Epithelial cell of esophagus (primary cell): Measurements from ENCODE around the gene SDC3.

Experiments
- DNase-seq: peaks from one replicate; pipeline ENCODE4 v3.0.0; 2010; ENCODE audit warnings: low read depth
- H3K4me3 ChIP-seq: 2 replicates; pipeline ENCODE4 v1.5.1; 2011; ENCODE audit warnings: mild to moderate bottlenecking, low read length, control low read depth
- TF ChIP-seq, protein P1 (sequence below): IDR thresholded peaks from 2 replicates; pipeline ENCODE4 v1.5.1; 2011; ENCODE audit warnings: low read depth, mild to moderate bottlenecking, low read length, control low read depth, inconsistent platforms; ENCODE audit not compliant: insufficient read depth; ENCODE audit errors: missing control alignments

Gene SDC3, protein sequence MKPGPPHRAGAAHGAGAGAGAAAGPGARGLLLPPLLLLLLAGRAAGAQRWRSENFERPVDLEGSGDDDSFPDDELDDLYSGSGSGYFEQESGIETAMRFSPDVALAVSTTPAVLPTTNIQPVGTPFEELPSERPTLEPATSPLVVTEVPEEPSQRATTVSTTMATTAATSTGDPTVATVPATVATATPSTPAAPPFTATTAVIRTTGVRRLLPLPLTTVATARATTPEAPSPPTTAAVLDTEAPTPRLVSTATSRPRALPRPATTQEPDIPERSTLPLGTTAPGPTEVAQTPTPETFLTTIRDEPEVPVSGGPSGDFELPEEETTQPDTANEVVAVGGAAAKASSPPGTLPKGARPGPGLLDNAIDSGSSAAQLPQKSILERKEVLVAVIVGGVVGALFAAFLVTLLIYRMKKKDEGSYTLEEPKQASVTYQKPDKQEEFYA

DNA sequence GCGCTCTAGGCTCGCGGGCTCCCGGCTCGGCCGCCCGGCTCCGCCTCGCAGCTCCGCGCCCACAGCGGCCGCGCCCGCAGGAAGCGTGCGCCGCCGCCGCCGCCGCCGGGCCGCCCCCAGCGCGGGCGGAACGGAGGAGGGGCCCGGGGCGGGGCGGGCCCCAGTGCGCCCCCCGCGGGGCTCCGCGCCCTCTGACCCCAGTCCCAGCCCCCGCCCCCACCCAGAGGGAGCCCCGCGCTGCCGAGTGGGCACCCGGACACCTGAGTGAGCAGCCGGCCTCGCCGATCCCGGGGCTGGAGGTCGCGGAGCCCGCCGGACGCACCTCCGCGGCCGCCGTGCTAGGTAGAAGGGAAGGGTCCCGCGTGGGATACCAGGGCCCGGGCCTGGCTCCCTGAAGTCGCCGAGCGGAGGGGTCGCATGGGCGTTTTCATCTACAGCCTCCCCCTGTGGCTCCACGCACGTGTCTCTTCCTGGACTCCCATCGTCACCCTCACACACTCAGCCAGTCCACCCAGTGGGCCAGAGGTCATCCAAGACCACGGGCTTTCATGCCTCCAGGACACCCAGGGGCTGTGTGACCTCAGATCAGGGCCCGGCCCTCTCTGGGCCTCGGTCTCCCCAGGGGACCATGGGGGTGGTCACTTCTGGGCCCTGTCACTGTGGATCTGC lies at the start of gene SDC3:
Gene SDC3 (minus strand): TSS at position 63 of the 669 bp plus-strand sequence. CDS start 172 bp downstream, outside the sequence.
- DNase-seq = peak; percentile 60
- peak within 1 kb of the TSS; percentile 32 for H3K4me3 ChIP-seq
- TF ChIP-seq, protein P1, sequence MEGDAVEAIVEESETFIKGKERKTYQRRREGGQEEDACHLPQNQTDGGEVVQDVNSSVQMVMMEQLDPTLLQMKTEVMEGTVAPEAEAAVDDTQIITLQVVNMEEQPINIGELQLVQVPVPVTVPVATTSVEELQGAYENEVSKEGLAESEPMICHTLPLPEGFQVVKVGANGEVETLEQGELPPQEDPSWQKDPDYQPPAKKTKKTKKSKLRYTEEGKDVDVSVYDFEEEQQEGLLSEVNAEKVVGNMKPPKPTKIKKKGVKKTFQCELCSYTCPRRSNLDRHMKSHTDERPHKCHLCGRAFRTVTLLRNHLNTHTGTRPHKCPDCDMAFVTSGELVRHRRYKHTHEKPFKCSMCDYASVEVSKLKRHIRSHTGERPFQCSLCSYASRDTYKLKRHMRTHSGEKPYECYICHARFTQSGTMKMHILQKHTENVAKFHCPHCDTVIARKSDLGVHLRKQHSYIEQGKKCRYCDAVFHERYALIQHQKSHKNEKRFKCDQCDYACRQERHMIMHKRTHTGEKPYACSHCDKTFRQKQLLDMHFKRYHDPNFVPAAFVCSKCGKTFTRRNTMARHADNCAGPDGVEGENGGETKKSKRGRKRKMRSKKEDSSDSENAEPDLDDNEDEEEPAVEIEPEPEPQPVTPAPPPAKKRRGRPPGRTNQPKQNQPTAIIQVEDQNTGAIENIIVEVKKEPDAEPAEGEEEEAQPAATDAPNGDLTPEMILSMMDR = no peak

DNA sequence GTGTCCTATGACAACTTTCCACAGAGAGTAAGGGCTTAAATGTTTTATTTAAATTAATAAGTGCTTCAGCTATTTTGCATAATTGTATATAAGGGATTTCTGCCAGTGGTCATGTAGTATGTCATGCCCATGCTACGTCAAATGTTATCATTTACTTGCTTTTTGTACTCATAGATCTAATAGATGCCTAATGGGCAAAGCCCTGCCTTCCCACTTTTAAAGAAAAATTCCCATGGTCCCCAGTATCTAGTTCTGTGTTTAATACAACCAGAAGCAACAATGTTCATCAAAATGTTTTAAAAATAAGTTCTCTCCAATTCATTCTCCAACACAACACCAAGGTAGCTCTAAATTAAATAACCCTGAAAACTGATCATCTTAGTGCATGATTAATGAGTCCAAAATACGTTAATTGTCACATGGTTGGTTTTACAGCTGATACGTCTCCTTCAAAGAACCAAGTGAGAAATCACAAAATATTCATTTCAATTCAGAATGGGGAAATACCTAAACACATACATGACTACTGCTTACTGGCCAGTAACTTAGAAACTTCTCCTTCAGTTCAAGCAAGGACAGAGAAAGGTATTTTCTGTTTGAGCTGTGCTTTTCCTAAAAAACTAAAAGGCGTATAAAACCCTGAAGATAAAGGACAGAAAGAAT lies 49.1 kb upstream of the SDC3 start:
- TF ChIP-seq, protein P1 = no peak
- DNase-seq = no peak
- no peak overlapping the region for H3K4me3 ChIP-seq

DNA sequence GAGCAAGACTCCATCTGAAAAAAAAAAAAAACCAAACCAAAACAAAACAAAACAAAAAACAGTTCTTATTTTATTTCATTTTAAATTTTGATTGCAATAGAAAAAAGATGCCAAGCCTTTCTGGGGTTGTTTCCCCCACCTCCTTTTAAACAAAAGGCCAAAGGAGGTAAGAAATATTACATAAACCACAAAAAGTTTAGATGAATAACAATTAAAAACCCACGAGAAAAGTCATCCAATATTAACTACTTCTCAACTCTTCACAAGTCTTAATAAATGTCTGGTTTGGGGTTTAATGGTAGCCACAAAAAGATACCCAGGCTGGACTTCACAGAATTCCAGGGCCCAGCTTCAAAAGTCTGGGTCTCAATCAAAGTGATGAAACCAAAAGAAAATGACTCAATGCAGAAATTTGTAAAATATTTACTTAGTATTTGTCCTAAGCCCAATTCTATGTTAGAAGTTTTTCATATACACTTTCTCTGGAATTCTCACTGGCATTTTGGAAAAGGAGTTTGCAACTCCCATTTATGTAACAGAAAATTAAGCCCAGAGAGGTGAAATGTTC lies 47.0 kb upstream of the SDC3 start:
- TF ChIP-seq, protein P1 = no peak
- H3K4me3 ChIP-seq = no peak overlapping the region
- DNase-seq = no peak

DNA sequence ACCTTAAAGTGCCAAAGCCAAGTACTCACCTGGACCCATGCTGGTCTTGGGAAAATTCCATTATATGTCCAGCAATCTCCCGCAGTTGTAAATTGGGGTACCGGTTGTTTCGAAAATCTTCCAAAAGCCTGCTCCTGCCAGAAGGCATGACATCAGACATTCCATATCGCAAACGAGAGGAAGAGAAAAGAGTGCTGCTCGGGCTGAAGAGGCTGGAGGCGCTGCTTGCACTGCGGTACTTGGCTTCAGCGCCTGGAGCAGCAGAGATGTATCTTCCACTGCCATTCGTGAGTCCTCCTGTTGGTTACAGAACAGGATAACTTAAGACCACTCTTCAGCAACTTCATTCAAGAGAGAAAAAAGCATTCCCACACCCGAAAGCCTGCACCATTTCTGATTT lies 45.1 kb upstream of the SDC3 start:
- TF ChIP-seq, protein P1 = no peak
- no peak for DNase-seq
- no peak overlapping the region for H3K4me3 ChIP-seq

DNA sequence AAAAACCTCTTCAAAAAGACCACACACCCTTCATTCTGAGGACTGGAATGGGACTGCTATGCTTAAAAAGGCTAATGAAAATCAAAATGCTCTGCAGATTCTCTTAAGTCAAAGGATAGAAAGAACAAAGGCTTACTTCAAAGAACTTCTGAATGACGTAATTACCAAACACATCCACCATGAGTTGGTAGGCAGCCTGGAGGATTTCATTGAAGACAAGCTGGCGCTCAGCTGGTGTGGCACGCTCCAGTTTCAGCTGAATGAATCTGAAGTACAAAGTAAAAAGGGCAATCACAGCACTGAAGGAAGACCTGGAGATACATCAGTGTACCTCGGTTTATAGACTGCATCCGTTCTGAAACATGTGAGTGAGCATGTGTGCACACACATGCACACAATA lies 43.5 kb upstream of the SDC3 start:
- TF ChIP-seq, protein P1 = no peak
- DNase-seq = no peak
- H3K4me3 ChIP-seq = no peak overlapping the region

DNA sequence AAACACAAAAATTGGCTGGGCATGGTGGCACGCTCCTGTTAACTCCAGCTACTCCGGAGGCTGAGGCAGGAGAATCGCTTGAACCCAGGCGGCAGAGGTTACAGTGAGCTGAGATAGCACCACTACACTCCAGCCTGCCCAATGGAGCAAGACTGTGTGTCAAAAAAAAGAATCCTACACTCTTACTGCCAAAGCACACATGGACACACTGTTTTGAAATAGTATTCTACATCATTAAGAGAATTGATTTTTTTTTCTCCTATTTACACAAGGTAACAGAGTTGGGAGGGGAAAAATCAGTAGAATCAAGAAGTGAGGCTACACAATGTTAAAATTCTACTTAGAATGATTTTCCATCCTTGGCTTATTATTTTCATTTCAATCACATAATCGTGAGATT lies 42.1 kb upstream of the SDC3 start:
- DNase-seq = no peak
- no peak overlapping the region for H3K4me3 ChIP-seq
- TF ChIP-seq, protein P1 = no peak
